Left lung (tissue), 10 donors: ENCODE data around the gene INHBB. TPM values are rescaled to one million over a fixed set of nuclear protein-coding genes. Genes with fewer than 3 reads are reported as not detected.
A peak's percentile ranks its signal among the peaks of the same experiment; 100 is the strongest.

Experiments used
- ATAC-seq: fragments of 200-7000 bp; cut with Tn5 transposase; one replicate; pipeline ENCODE4 v1.9.1; 2020; ENCODE audit warnings: moderate library complexity
- DNase-seq, 4 donors: peaks; one replicate each; pipeline ENCODE4 v3.0.0-alpha.2; 2013 to 2020
- H3K27ac ChIP-seq, 2 donors: fragments of 200-600 bp; sonication (generic) in 1 of 2; one replicate each; pipeline versions ENCODE4 v1.5.0 to v1.8.0; 2020 to 2021
- H3K27me3 ChIP-seq, 2 donors: fragments of 200-600 bp; sonication (generic) in 1 of 2; one replicate each; pipeline versions ENCODE4 v1.5.0 to v1.8.0; 2020 to 2021
- H3K36me3 ChIP-seq, 2 donors: fragments of 200-600 bp; sonication (generic) in 1 of 2; one replicate each; pipeline versions ENCODE4 v1.5.0 to v1.8.0; 2020 to 2021
- H3K4me1 ChIP-seq, 2 donors: fragments of 200-600 bp; one replicate each; pipeline ENCODE4 v1.8.0; 2021
- H3K4me3 ChIP-seq, 2 donors: fragments of 200-600 bp; sonication (generic) in 1 of 2; one replicate each; pipeline versions ENCODE4 v1.5.0 to v1.8.0; 2020 to 2021; ENCODE audit warnings: mild to moderate bottlenecking in 1 of 2
- H3K9me3 ChIP-seq, 2 donors: fragments of 200-600 bp; sonication (generic) in 1 of 2; one replicate each; pipeline versions ENCODE4 v1.5.0 to v1.8.0; 2020 to 2021
- CTCF ChIP-seq, 2 donors: fragments of 200-600 bp; sonication (generic) in 1 of 2; IDR thresholded peaks; one replicate each; pipeline versions ENCODE4 v1.5.0 to v1.8.0; 2021; ENCODE audit warnings: antibody characterized with exemption in 2 of 2
- intact Hi-C, 2 donors: fragments of 100-400 bp; cut with DNase I; formaldehyde crosslinking; loops; one replicate each; pipeline versions ENCODE4 v1.11.2 to v1.14.2; 2022
- polyA plus RNA-seq, 6 donors: library from polyadenylated mRNA; unstranded; fragments of 120-200 nt; gene quantifications; one replicate each; pipeline ENCODE4 v1.2.1, GENCODE V29; 2013; ENCODE audit not compliant: insufficient read length in 6 of 6
- total RNA-seq, 2 donors: library from RNA; stranded (reverse); fragmentation: NEBNext Ultra II Directional; extraction: Animal tissue kit (Norgen Biotek cat#: 25700); gene quantifications; one replicate each; pipeline ENCODE4 v1.2.1, GENCODE V29; 2021
- donor health status: DM: no; HTN: yes; CAD: no.
- donor health status: DM: no; HTN: no; CAD: no.

Gene INHBB
- total and polyA plus RNA-seq, 8 donors = 0.21 to 2.0 (median 0.34) TPM

DNA sequence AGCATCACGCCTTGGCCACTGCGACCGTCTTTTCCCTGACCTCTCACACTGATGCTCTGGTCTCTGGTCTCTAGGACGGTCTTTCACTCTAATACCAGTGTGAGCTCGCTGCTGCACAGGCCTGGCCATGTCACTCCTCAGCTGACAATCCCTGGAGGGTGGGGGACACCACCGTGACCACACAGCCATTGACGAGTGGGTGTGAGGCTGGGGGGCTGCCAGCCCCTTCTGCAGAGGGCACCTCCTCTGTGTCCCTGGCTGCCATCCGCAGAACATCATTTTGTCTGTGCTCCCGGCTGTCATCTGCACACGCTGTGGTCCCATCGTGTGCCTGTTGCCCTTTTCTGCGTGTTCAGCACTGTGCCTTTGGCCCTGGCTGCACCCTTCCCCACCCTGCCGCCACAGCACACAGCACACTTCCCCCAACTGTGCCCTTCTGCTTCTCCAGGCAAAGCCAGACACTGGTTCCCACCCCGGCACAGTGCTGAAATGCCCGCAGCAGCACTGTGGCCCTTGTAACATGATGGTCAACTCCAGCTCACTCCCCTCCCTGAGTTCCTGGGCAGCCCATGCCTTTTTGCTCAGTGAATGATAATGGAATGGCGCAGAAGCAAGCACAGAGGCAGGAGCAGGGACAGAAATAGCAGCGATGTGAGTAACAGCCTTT is 30.4 kb upstream of the INHBB start:
- intact Hi-C loops = no loop called here
- Histone ChIP-seq H3K36me3 (no peaks in the 10 kb centered on the region), H3K27ac (no peak overlapping the region), H3K4me3 (no peak overlapping the region), H3K27me3 (no peaks in the 10 kb centered on the region), H3K9me3 (no peaks in the 10 kb centered on the region), H3K4me1 (peaks cover 4 to 42% of the 10 kb centered on the region in 2 donors)
- ATAC-seq = no peak
- peak in 1 of 4 donors; percentile 43 for DNase-seq
- no peak for TF ChIP-seq CTCF (IDR thresholded peaks at IDR 0.05)

DNA sequence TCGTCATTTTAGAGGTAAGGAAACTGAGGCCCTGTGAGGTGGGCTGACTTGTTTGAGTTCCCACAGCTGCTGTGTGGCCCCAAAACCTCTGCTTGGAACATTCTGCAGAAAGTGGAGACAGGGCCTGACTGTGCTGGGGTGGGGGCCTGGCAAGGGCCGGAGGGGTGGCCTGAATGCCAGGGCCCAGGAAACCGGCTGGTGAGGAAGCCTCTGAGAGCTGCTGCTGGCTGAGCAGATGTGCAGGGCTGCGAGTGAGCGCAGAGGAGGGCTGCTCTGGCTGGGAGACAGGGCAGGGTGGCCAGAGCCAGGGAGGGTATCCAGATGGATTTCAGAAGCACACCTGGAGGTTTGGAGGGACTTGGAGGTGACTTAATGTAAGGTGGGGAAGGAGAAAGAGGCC is 29.9 kb upstream of the INHBB start:
- Histone ChIP-seq H3K4me1 (peaks cover 4 to 42% of the 10 kb centered on the region in 2 donors), H3K36me3 (no peaks in the 10 kb centered on the region), H3K27ac (no peak overlapping the region), H3K4me3 (no peak overlapping the region), H3K27me3 (no peaks in the 10 kb centered on the region), H3K9me3 (no peaks in the 10 kb centered on the region)
- intact Hi-C loops = no loop called here
- ATAC-seq (no peak), DNase-seq (peak in 1 of 4 donors; percentile 61)
- TF ChIP-seq CTCF (IDR thresholded peaks at IDR 0.05) = no peak

- intact Hi-C loops = no loop called here
- H3K36me3 ChIP-seq = no peaks in the 10 kb centered on the region
- peaks cover 4 to 42% of the 10 kb centered on the region in 2 donors for H3K4me1 ChIP-seq
- DNase-seq = peak in 1 of 4 donors; percentile 40
- no peaks in the 10 kb centered on the region for H3K9me3 ChIP-seq
- H3K4me3 ChIP-seq = no peak overlapping the region
- H3K27me3 ChIP-seq = no peaks in the 10 kb centered on the region
- no peak for TF ChIP-seq CTCF (IDR thresholded peaks at IDR 0.05)
- ATAC-seq = no peak
- no peak overlapping the region for H3K27ac ChIP-seq
Measured at GRCh38 chr2:120316528-120317179, 29.3 kb upstream of the INHBB start.

- intact Hi-C loops = no loop called here
- Histone ChIP-seq H3K4me1 (peaks cover 4 to 42% of the 10 kb centered on the region in 2 donors), H3K27me3 (no peaks in the 10 kb centered on the region), H3K9me3 (no peaks in the 10 kb centered on the region), H3K36me3 (no peaks in the 10 kb centered on the region), H3K27ac (no peak overlapping the region), H3K4me3 (no peak overlapping the region)
- ATAC-seq (no peak), DNase-seq (no peak)
- no peak for TF ChIP-seq CTCF (IDR thresholded peaks at IDR 0.05)
Measured at GRCh38 chr2:120317180-120317533, 28.8 kb upstream of the INHBB start.

- H3K36me3 ChIP-seq = no peaks in the 10 kb centered on the region
- intact Hi-C loops = no loop called here
- H3K27me3 ChIP-seq = no peaks in the 10 kb centered on the region
- peak in 1 of 4 donors; percentile 9 for DNase-seq
- no peak for ATAC-seq
- TF ChIP-seq CTCF (IDR thresholded peaks at IDR 0.05) = no peak
- H3K9me3 ChIP-seq = no peaks in the 10 kb centered on the region
- no peak overlapping the region for H3K4me3 ChIP-seq
- H3K4me1 ChIP-seq = peaks cover 4 to 37% of the 10 kb centered on the region in 2 donors
- no peak overlapping the region for H3K27ac ChIP-seq
Measured at GRCh38 chr2:120317916-120318315, 28.0 kb upstream of the INHBB start.
